COR-L47 (cell line): ENCODE measurements around the gene MARCKSL1.
"Not testable (repeated sequence)": the region's sequence is repeated elsewhere in the genome, so short reads cannot be mapped to it uniquely, and the experiment has no call there.

Source experiments
- DNase-seq: peaks from one replicate; lab custom pipeline; 2025; lab: John Stamatoyannopoulos, UW

The MARCKSL1 gene

GRCh38 chr1:32285658-32286057 lies 50.4 kb downstream of the MARCKSL1 start:
- no peak for DNase-seq

GRCh38 chr1:32284777-32285176 lies 51.3 kb downstream of the MARCKSL1 start:
- not testable (repeated sequence) for DNase-seq
